ENCODE data around the gene USP32.
"Not testable (repeated sequence)": the region's sequence is repeated elsewhere in the genome, so short reads cannot be mapped to it uniquely, and the experiment has no call there.

USP32 gene

GRCh38 chr17:60390186-60390585, 1.7 kb downstream of the USP32 start:
- no peak for TF ChIP-seq CTCF (IDR thresholded peaks at IDR 0.05; ENCODE audit: insufficient read depth, missing control alignments)
- DNase-seq (ENCODE audit: insufficient read length, low spot score), result no peak
- FAIRE-seq, result no peak

GRCh38 chr17:60388742-60389141, 3.2 kb downstream of the USP32 start:
- FAIRE-seq (no peak), DNase-seq (ENCODE audit: insufficient read length, low spot score) (no peak)
- no peak for TF ChIP-seq CTCF (IDR thresholded peaks at IDR 0.05; ENCODE audit: insufficient read depth, missing control alignments)

- DNase-seq (ENCODE audit: insufficient read length, low spot score) (no peak), FAIRE-seq (no peak)
- TF ChIP-seq CTCF (IDR thresholded peaks at IDR 0.05; ENCODE audit: insufficient read depth, missing control alignments), result no peak
These were observed 4.3 kb downstream of the USP32 start for GRCh38 chr17:60387666-60388065.

GRCh38 chr17:60386147-60387058, 5.5 kb downstream of the USP32 start:
- TF ChIP-seq CTCF (IDR thresholded peaks at IDR 0.05; ENCODE audit: insufficient read depth, missing control alignments), result no peak
- no peak for DNase-seq (ENCODE audit: insufficient read length, low spot score)
- FAIRE-seq, result no peak

GRCh38 chr17:60384921-60385320, 7.0 kb downstream of the USP32 start:
- FAIRE-seq; DNase-seq (ENCODE audit: insufficient read length, low spot score): not testable (repeated sequence)

GRCh38 chr17:60383379-60383778, 8.6 kb downstream of the USP32 start:
- FAIRE-seq, result no peak
- no peak for TF ChIP-seq CTCF (IDR thresholded peaks at IDR 0.05; ENCODE audit: insufficient read depth, missing control alignments)

GRCh38 chr17:60381958-60382357, 10.0 kb downstream of the USP32 start:
- FAIRE-seq (no peak), DNase-seq (ENCODE audit: insufficient read length, low spot score) (no peak)
- no peak for TF ChIP-seq CTCF (IDR thresholded peaks at IDR 0.05; ENCODE audit: insufficient read depth, missing control alignments)

More at GRCh38 chr17:60383379-60383778, 8.6 kb downstream of the USP32 start:
- DNase-seq (ENCODE audit: insufficient read length, low spot score), result no peak

- not testable (repeated sequence) for FAIRE-seq; DNase-seq (ENCODE audit: insufficient read length, low spot score)
These were observed 12.5 kb downstream of the USP32 start for GRCh38 chr17:60379461-60379860.

GRCh38 chr17:60378187-60378586, 13.7 kb downstream of the USP32 start:
- DNase-seq (ENCODE audit: insufficient read length, low spot score); FAIRE-seq: not testable (repeated sequence)
